Measurements from ENCODE around the gene RTKN2.

Gene RTKN2

GRCh38 chr10:62264702-62265436 is 3.8 kb downstream of the RTKN2 start:
- peak; percentile 61 for TF ChIP-seq CTCF (IDR thresholded peaks at IDR 0.05)
- H3K27ac Mint-ChIP-seq: no peak overlapping the region
- peaks cover 59% of the 10 kb centered on the region for H3K4me1 Mint-ChIP-seq
- H3K4me3 Mint-ChIP-seq: peak overlapping the region; percentile 31
- peak; percentile 8 for DNase-seq
- H3K9me3 Mint-ChIP-seq: no peaks in the 10 kb centered on the region
- H3K27me3 Mint-ChIP-seq (ENCODE audit: low read depth, poor library complexity): peaks cover 5% of the 10 kb centered on the region
- peaks cover 12% of the 10 kb centered on the region for H3K36me3 Mint-ChIP-seq (ENCODE audit: low read depth)

- no peak for TF ChIP-seq CTCF (IDR thresholded peaks at IDR 0.05)
- no peaks in the 10 kb centered on the region for H3K9me3 Mint-ChIP-seq
- H3K27ac Mint-ChIP-seq: no peak overlapping the region
These were observed 4.5 kb downstream of the RTKN2 start for GRCh38 chr10:62264126-62264525.

GRCh38 chr10:62261666-62262065 is 7.0 kb downstream of the RTKN2 start:
- Mint-ChIP-seq H3K4me3 (no peak overlapping the region), H3K36me3 (ENCODE audit: low read depth) (peaks cover 37% of the 10 kb centered on the region), H3K9me3 (no peaks in the 10 kb centered on the region), H3K4me1 (peaks cover 39% of the 10 kb centered on the region), H3K27me3 (ENCODE audit: low read depth, poor library complexity) (no peaks in the 10 kb centered on the region), H3K27ac (no peak overlapping the region)
- no peak for DNase-seq
- no peak for TF ChIP-seq CTCF (IDR thresholded peaks at IDR 0.05)

More at GRCh38 chr10:62264126-62264525, 4.5 kb downstream of the RTKN2 start:
- DNase-seq: no peak
- Mint-ChIP-seq H3K4me3 (no peak overlapping the region), H3K27me3 (ENCODE audit: low read depth, poor library complexity) (no peaks in the 10 kb centered on the region), H3K4me1 (peaks cover 54% of the 10 kb centered on the region), H3K36me3 (ENCODE audit: low read depth) (peaks cover 19% of the 10 kb centered on the region)

- no peak for TF ChIP-seq CTCF (IDR thresholded peaks at IDR 0.05)
- Mint-ChIP-seq H3K4me3 (no peak overlapping the region), H3K36me3 (ENCODE audit: low read depth) (peaks cover 53% of the 10 kb centered on the region), H3K4me1 (peaks cover 24% of the 10 kb centered on the region), H3K27ac (no peak overlapping the region), H3K27me3 (ENCODE audit: low read depth, poor library complexity) (no peaks in the 10 kb centered on the region), H3K9me3 (no peaks in the 10 kb centered on the region)
- DNase-seq: no peak
These were observed 8.6 kb downstream of the RTKN2 start for GRCh38 chr10:62259998-62260397.

GRCh38 chr10:62259456-62259855 is 9.2 kb downstream of the RTKN2 start:
- peaks cover 19% of the 10 kb centered on the region for H3K4me1 Mint-ChIP-seq
- no peaks in the 10 kb centered on the region for H3K27me3 Mint-ChIP-seq (ENCODE audit: low read depth, poor library complexity)

More at GRCh38 chr10:62259456-62259855, 9.2 kb downstream of the RTKN2 start:
- no peak overlapping the region for H3K27ac Mint-ChIP-seq
- no peak for DNase-seq
- H3K9me3 Mint-ChIP-seq: no peaks in the 10 kb centered on the region
- TF ChIP-seq CTCF (IDR thresholded peaks at IDR 0.05): no peak
- peaks cover 56% of the 10 kb centered on the region for H3K36me3 Mint-ChIP-seq (ENCODE audit: low read depth)
- no peak overlapping the region for H3K4me3 Mint-ChIP-seq
